Activated effector memory CD4-positive, alpha-beta T cell treated with Interleukin-2 at 50 U/mL for 16 hours (primary cell): ENCODE measurements around the gene SMIM32.

Experiments used
- DNase-seq: peaks from one replicate; pipeline ENCODE4 v3.0.0-alpha.2; 2020

Gene SMIM32

DNA sequence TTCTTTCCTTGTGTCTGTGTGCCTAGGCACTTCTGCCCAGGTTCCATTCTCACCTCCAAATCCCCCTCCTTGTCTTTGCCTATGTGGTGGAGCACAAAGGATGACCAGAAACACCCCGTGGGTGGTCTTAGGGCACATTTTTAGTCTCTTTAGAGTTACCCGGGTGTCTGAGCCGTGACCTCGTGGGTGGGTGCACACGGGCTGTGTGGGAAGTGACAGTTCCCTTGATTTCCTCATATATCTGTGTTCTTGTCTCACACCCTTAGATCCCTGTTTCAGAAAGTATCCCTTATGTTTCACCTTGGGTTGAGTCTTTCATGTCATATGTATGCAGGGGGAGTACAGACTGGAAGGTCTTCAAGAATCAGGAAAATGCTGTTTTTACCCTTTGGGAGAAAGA, 13.4 kb upstream of the SMIM32 start:
- no peak for DNase-seq

DNA sequence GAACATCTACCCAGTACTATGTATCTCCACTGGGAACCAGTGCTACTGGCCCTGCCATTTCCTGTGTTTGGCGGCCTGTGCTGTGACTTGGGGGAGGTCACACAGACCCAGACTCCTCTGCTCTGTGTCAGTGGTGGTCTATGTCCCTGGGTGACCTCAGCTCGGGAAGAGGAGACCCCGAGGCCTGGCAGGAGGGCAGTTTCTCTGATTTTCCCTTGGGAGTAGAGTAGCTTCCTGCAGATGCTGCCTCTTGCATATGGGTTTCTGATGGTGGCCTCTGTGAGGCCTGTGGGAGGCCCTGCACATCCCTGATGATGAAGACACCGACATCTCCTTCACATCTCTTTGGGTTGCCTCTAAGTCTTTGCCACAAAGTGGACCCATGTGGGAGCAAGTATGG, 13.0 kb upstream of the SMIM32 start:
- no peak for DNase-seq

DNA sequence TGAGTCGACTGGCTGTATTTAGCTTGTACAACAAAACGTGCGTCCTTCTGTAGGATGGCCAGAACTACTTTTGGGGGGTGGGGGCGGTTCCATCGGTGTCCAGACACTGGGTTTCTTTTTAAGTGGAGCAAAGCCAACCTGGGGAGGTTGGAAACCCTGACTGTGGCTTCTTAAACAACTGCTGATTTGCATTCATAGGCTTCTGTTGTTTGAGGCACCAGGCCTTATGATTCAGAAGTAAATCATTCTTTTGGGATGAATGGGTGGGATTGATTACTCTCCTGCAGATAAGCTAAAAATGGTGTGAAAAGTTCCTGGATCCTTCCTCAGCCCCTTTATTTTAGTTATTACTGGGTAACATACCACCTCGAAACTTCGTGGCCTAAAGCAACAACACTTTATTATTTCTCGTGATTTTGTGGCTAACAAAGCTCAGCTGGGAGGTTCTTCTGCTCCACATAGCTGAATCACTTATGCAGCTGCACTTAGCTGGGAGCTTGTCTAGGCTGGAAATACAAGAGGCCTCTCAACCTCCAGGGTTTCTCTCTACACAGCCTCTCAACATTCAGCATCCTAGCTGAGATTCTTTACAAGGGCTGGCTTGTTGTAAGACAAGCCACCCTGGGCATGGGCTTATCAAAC, 12.2 kb upstream of the SMIM32 start:
- DNase-seq: no peak

- no peak for DNase-seq
Observed at GRCh38 chr5:136203303-136203922, 10.5 kb upstream of the SMIM32 start.

DNA sequence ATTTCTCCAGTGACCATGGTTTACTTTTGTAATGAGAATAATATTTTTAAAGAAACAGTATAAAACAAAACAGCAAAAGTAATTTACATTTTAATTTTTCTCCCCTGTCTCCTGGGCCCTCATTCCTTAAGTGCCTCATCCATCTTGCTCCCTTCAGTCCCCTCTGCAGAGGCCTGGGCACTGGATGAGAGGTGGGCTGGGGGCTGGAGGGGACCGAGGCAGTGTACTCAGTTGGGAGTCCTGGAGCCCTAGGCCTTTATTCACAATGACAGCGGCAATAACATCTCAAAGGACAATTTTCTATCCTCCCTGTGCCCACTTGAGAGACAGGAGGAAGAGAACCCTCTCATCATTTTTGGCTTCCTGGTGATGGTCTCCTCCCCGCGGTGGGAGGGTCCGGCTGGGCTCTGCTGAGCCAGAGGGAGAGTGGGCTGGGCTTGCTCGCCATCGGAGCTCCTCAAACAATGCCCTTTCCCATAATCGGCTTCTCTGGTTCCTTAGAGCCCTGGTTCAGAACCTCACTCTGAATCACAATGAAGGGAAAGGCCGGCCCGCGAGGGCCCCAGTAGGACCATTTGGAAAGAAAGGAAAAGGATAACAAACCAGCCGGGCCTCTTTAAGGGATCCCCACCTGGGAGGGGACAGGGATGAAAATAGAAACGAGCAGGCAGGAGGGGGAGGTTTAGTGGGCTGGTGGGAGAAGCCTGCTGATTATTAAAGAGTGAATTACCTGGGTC, 9.7 kb upstream of the SMIM32 start:
- no peak for DNase-seq

DNA sequence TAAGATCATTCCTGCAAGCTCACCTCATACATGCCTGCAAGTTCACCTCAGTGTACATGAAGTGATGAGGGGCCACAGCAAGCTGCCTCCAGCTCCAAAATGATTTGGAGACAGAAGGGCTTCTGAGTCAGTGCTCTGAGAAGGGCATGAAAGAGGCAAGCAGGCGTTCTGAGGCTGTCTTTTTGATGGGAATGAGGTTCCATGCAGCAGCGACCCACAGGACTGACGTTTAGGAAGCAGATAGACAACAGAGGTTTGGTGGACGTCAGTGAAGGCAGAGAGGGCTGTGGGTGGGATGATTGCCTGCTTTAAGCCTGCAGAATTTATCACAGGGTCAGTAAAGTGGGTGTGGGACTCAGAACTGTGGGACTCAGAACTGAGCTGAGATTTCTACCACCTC, 8.9 kb upstream of the SMIM32 start:
- DNase-seq: no peak

- DNase-seq: no peak
Observed at GRCh38 chr5:136200761-136201160, 7.8 kb upstream of the SMIM32 start.

- DNase-seq: no peak
Observed at GRCh38 chr5:136200130-136200529, 7.2 kb upstream of the SMIM32 start.

DNA sequence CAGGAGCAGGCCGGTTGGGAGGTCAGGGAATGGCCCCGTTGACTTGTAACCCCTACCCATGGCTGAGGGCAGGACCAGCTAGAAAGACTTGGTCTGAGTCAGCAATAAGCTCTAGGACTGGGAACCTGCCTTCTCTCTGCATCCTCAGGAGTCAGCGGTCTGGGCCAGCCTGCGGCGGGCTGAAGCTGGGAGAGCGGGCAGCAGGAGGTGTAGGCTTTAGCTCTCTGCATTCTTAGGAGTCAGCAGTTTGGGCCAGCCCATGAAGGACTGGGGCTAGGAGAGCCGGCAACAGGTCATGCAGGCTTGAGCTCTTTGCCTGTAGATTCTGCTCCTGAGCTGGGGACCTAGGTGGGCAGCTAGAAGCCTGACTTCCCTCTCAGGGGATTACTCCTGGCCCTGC, 6.4 kb upstream of the SMIM32 start:
- DNase-seq: no peak

- DNase-seq: no peak
Observed at GRCh38 chr5:136198453-136198852, 5.5 kb upstream of the SMIM32 start.

DNA sequence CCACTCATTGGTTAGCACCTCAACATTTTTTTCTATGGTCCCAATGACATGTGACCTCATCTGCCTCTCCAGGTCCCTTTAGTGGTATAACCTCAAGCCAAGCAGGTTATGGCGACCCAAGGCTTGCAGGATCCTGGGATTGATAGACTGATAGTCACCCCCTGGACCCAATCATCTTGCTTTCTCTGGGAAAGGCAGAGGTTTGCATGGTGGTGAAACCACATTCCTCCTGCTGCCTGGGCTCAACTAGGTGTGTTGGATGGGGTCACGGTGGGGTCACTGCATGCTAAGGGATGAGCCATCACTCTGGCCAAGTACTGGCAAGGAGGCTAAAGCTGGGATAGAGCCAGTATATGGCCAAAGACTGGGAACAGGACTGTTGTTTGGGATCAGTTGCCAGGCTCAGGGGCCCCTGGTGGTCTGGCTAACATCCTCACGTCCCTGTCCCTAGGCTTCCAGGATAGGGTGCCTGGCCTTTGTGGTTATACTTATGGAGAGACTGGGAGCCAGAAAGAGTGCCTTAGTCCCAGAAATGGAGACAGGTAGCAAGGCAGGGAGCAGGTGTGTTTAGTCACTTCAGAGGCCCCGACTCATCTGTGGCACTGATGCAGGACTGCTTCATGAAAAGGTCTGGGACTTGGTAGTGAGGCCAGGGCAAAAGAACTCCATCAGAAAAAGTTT, 4.6 kb upstream of the SMIM32 start:
- no peak for DNase-seq

GRCh38 chr5:136195971-136196820, 3.2 kb upstream of the SMIM32 start:
- no peak for DNase-seq

- DNase-seq: no peak
Observed at GRCh38 chr5:136194576-136194975, 1.6 kb upstream of the SMIM32 start.

DNA sequence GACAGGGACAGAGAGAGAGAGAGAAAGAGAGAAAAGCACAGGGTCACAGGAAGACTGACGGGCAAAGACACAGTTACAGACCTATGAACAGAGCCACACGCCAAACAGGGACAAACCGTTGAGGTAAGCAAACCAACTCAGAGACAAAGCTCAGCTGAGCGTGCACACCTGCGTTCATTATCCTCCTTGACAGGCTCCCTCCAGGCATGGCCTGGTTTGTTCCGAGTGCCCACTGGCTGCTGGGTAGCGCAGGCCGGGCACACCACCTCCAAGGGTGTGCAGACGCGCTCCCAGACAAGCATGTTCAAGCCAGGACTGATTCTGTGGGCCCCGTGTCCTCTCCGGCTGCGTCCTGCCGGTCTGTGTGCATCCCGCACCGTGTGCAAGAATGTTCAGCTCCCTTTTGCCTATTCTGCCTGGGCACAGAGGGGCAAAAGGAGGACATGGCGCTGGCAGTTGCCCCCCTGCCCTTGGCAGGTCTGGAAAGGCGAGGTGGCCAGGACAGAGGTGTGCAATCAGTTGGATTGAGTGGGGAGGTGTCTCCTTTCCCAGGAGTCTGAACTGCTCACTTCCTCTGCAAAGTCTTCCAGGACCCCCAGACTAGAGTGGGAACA, 467 bp upstream of the SMIM32 start:
- no peak for DNase-seq

DNA sequence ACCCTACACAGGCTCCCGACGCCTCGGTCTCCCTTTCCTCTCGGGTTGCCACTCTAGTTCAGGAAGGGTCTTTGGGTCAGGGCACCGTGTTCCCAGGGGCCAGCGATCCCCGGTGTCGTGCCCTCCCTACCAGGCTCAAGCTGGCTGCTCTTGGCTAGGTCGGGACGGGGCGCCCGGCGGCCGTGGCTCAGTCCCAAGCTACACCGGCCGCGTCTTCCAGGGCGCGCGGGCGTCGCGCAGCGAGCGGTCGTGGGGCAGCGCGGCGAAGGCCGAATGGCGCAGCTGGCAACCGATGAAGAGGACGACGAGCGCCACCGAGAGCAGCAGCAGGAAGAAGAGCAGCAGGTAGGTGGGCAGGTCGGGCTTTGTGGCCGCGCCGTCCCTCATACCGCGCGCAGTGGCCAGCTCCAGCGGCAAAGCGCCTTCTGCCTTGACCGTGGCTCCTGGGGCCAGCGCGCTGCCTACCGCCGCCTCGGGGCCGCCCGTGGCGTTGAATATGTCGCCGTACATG, 892 bp downstream of the SMIM32 start:
- DNase-seq: no peak

DNA sequence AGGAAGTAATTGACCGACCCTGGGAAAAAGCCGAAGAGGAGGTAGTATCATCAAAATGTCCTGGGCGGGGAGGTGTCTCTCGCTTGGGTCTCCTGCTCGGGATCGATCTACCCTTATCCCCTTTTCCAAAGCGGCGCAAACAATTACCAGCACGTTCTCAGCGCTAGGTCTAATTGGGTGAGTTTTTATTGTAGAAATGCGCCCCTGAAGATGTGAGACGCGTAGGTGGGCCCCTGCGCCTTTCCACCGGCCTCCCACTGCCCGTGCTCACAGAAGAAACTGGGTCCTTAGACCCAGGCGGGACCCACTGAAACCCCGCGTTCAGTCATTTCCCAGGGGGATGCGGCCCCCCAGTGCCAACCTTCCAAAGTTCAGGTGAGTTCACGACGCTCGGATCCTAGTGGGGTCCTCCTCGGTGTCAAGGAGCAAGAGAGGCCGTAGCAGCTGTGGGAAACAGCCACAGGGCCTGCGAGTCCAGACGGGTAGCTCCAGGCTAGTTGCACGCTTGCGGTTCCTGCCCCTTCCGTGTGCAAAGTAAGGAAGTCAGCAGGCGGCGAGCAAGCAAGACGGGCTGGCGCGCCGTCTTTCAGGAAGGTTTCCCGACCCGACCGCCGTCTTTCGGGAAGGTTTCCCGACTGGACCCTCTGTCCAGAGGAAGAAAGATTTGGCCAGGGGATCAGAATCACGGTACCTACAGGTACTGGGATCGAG, 1.5 kb downstream of the SMIM32 start:
- no peak for DNase-seq

DNA sequence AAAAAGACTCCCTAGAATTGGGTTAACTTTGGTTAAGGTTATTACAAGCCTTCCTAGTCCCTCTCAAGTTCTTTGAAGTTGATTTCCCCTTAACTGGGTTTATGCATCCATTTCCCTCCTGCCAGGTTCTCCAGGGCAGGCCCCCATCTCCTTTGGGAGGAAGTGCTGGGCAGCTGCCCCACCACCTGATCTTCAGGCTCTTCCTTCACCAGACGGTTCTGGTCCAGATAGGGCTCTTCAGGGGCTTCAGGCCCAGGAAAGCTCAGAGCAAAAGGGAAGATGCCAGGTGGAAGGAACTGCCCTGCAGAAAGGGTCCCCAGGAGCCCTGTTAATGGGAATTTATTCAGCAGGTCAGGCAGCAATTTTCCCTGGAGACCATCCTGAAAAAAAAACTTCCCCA, 2.1 kb downstream of the SMIM32 start:
- no peak for DNase-seq

GRCh38 chr5:136190091-136190720, 2.8 kb downstream of the SMIM32 start:
- no peak for DNase-seq

DNA sequence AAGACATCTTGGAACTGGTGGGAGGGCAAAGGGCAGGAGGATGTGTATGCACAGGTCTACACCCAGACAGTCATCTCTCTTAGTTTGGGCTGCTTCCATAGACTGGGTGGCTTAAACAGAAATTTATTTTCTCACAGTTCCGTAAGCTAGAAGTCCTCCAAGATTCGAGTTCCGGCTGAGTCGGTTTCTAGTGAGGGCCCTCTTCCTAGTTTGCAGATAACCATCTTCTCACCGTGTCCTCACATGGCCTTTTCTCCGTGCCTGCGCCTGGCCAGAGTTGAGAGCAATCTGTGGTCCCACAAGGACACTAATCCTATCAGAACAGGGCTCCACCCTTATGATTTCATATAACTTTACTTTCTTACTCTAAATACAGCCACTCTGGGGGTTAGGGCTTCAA, 4.1 kb downstream of the SMIM32 start:
- DNase-seq: no peak

DNA sequence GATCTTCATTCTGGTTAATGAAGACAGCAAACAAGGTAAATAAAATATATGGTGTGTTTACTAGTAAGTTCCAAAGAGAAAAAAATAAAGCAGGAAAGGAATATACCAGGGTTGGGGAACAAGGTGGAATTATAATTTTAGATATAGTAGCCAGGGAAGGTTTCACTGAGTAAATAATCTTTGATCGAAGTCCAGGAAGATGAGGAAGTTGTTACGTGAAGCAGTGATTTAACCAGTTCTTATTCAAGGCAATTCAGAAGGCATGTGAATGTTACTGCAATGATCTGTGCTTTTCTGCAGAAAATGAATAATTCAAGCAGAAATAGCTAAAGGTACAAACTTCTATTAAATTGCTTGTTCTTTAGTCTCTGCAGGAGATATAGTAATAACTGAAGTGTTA, 6.2 kb downstream of the SMIM32 start:
- no peak for DNase-seq
